CD4-positive, alpha-beta T cell treated with Interleukin-6 at 100 ng/mL for 8 hours (primary cell): ENCODE measurements around the gene DGAT2.

Source experiments
- DNase-seq: peaks from one replicate; pipeline ENCODE4 v3.0.0-alpha.2; 2020; ENCODE audit warnings: mixed read lengths, low spot score

Gene DGAT2

DNA sequence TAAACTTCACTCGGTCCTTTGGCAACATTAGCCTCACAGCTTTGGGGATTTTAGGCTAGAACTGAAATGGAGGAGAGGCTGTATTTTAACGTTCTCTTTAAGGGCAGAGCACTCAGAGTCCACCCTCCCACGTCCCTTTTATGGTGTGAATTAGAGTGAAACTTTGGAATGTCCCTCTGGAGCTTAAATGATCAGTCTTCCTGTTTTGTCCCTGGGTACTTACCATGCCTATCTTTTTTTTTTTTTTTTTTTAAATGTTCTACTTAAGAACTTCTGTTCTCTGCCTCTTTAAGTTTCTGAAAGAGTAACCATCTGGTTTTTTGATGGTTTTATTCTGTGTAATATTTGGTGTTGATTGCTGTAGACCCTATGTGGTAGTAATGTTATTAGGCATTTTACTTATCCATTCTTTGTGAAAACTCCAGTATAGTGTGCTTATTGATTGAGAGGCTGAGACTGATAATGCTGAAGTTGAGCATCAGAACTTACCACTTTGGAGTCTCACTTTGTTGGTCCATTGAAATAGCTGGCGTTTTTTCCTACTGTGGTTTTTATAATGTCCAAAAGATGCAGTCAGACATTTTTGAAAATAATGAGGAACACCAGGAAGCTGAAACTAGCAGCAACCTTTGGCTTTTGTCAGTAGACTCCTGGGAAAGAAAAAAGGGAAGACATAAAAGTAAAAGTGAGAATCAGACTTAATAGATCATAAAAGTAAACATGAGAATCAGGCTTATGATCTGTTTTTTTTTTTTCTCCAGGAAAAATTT lies 58.1 kb downstream of the DGAT2 start:
- DNase-seq = no peak

DNA sequence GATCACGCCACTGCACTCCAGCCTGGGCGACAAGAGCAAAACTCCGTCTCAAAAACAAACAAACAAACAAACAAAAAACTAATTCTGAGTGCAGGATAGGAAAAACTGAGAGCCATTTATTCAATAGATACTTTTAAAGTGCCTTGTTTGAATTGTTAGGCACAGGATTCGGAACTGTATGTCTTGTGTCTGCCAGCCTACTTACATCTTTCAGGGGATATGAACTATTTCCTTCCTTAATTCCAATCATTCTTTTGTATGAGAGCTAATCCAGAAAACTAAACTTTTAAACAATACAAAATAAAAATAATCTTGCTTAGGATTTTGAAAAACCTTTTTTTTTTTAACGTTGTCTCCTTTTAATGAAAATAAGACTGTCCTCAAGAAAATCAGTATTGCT lies 59.0 kb downstream of the DGAT2 start:
- DNase-seq = no peak

DNA sequence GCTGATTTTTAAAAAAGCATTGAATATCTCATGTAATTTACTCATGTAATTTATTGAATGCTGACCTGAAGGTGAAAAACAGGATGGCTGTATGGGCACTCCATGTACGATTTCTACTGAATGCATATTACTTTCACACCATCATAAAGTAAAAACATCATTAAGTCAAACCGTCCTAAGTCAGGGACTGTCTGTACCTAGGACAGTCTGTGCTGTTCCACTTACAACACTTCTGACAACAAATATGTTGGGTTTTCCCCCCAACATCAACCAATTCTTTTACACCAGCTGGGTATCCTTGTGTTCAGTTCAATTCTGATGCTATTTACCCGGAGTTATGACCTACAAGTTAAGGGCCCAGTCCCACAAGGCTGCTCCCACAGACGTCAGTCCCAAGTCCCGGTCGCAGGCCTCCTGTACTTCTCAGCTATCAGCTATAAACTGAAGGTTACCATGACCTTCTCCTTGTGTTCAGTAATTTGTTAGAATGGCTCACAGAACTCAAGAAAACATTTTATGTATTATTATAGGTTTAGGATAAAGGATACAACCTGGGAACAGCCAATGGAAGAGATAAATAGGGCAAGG lies 63.4 kb downstream of the DGAT2 start:
- DNase-seq = no peak

DNA sequence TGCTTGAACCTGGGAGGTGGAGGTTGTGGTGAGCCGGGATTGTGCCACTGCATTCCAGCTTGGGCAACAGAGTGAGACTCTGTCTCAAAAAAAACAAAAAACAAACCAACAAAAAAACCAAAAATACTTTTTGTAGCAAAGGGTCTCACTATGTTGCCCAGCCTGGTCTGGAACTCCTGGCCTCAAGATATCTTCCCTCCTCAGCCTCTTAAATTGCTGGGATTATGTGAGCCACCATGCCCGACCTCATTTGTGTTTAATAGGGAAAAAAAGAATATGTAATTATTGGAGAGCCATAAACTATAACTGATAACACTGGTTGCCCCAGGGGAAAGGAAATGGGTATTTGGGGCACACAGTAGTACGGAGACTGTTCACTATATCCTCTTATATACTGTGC lies 66.2 kb downstream of the DGAT2 start:
- DNase-seq = no peak

DNA sequence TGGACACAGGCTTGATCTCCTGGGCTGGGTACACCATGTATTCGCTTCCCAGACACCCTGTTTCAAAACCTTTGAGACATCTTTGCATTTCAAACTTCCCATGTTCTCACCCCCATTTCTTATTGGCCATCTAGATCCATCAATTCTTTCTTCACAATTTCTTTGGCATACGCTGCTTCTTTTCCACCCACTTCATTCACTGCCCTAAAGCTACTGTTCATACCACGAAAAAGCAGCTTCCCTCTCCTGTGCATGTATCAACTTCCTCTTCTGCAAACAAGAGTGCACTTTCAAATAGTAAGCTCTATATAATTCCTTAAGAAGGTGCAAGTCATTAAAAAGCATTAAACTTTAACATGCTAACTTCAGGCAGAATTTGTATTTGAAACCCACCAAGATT lies 67.8 kb downstream of the DGAT2 start:
- DNase-seq = no peak

DNA sequence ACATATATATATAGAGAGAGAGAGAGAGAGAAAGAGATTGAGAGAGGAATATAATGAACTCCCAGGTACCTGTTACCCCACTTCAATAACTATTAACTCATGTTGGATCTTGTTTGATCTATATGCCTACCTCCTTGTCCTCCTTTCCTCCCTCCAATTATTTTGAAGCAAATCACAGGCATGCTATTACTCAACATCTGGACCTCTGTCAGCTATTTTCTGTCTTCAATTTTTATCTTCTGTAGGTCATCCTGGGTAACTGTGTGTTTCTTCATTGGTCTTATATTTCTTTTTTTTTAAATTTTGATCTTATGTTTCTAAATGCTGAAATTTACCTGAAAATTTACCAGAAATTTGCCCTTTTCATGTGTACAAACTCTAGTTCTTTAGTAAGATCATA lies 71.3 kb downstream of the DGAT2 start:
- DNase-seq = no peak

DNA sequence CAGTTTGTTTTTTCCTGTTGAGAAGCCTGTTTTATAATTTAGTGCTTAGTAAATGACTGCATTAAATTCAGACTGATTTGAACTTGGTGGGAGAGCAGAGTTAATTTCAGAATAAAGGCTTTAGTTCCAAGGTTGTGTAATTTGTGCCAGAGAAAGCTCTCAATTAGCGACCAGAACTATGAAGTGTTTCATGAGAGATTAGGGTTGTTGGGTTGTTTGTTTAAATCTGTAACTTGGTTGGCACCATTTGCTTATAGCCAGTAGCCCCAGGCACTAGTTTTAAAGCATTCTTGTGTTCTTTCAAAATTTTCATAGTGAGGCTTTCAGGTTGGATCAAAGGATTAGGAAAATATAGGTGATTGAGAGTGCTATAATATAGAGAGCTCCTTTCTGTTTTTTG lies 71.9 kb downstream of the DGAT2 start:
- DNase-seq = no peak

DNA sequence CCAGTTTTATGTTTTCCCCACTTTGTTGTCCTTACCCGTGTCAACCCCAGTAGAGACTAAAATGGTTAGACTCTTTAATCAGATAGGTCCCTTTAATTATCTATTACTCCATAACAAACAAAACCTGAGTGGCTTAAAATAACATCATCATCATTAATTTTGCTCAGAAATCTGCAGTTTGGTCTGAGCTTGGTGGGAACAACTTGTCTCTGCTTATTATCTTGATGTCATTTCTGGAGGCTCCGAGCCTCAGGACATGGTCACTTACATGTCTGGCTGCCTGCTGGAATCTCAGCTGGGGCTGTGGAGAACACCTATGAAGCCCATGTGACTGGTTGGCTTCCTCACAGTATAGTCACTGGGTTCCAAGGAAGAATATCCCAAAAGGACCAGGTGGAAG lies 73.2 kb downstream of the DGAT2 start:
- DNase-seq = no peak

DNA sequence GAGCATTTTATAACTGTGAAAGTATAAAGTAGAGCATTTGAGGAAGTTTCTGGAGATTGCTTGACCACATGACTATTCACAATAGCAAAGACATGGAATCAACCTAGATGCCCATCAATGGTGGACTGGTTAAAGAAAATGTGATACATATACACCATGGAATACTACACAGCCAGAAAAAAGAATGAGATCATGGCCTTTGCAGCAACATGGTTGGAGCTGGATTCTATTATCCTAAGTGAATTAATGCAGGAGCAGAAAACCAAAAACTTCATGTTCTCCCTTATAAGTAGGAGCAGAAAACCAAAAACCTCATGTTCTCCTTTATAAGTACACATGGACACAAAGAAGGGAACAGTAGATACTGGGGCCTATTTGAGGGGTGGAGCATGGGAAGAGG lies 76.7 kb downstream of the DGAT2 start:
- DNase-seq = no peak

DNA sequence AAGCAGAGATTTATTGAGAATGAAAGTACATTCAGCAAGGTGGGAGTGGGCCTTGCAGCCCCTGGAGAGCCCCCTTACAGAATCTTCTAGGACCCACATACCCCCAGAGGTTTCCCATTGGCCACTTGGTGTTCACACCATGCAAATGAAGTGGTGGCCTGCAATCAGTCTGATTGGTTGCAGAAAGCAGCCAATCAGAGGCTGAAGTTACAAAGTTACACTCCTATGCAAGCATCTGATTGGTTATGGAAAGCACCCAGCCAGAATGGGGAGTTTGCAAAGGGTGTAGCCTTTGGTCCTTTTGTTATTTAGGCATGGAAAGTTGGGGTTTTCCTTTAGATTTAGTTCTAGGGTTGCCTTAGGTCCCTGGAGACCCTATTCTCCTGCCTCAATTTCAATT lies 81.3 kb downstream of the DGAT2 start:
- DNase-seq = no peak

DNA sequence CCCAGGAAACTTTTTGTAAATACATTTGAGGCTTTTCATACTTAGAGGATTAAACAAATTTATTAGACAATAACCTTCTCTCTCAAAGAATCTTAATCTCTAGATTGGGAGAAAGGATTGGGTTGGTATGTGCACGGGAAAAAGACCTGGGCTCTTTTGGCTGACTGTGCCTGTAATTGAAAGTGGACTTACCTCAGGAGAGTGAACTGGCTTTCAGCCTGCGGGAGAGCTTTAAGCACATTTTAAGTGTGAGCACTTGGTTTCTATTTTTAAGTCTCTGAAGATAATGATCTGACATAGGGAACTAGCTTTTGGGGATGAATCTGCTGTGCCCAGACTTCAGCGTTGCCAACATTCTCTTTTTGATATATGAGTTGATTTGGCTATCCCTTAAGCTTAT lies 82.2 kb downstream of the DGAT2 start:
- no peak for DNase-seq
